ENCODE measurements around the gene RAB31.

Gene RAB31

GRCh38 chr18:9739516-9739915 is 31.4 kb downstream of the RAB31 start:
- DNase-seq, result no peak

GRCh38 chr18:9740071-9740470 is 32.0 kb downstream of the RAB31 start:
- DNase-seq, result no peak

GRCh38 chr18:9741406-9741792 is 33.3 kb downstream of the RAB31 start:
- DNase-seq, result no peak

GRCh38 chr18:9741793-9742523 is 33.9 kb downstream of the RAB31 start:
- DNase-seq, result no peak

GRCh38 chr18:9742524-9743131 is 34.5 kb downstream of the RAB31 start:
- DNase-seq, result no peak

- DNase-seq, result peak; percentile 8
Measured at GRCh38 chr18:9743200-9744016, 35.3 kb downstream of the RAB31 start.

- no peak for DNase-seq
Measured at GRCh38 chr18:9746958-9747357, 38.9 kb downstream of the RAB31 start.

- DNase-seq, result no peak
Measured at GRCh38 chr18:9749611-9750010, 41.5 kb downstream of the RAB31 start.

- no peak for DNase-seq
Measured at GRCh38 chr18:9750112-9750511, 42.0 kb downstream of the RAB31 start.

GRCh38 chr18:9750606-9751304 is 42.7 kb downstream of the RAB31 start:
- no peak for DNase-seq

GRCh38 chr18:9751371-9752031 is 43.4 kb downstream of the RAB31 start:
- DNase-seq, result no peak

GRCh38 chr18:9753846-9754245 is 45.7 kb downstream of the RAB31 start:
- DNase-seq, result no peak

GRCh38 chr18:9755110-9755509 is 47.0 kb downstream of the RAB31 start:
- no peak for DNase-seq

GRCh38 chr18:9755615-9756014 is 47.5 kb downstream of the RAB31 start:
- no peak for DNase-seq

- DNase-seq, result no peak
Measured at GRCh38 chr18:9756271-9756932, 48.3 kb downstream of the RAB31 start.

GRCh38 chr18:9756933-9757470 is 48.9 kb downstream of the RAB31 start:
- no peak for DNase-seq

GRCh38 chr18:9757827-9758621 is 49.9 kb downstream of the RAB31 start:
- DNase-seq, result no peak

GRCh38 chr18:9758624-9759075 is 50.5 kb downstream of the RAB31 start:
- no peak for DNase-seq

- no peak for DNase-seq
Measured at GRCh38 chr18:9760641-9761040, 52.5 kb downstream of the RAB31 start.

- DNase-seq, result no peak
Measured at GRCh38 chr18:9762526-9762925, 54.4 kb downstream of the RAB31 start.

GRCh38 chr18:9763157-9763556 is 55.1 kb downstream of the RAB31 start:
- no peak for DNase-seq
